ENCODE results near the gene TPBG. TPM values are rescaled to one million over a fixed set of nuclear protein-coding genes. Genes with fewer than 3 reads are reported as not detected.

Gene TPBG
- total and polyA plus RNA-seq, 11 donors, result 1.0 to 10.0 (median 2.6) TPM

DNA sequence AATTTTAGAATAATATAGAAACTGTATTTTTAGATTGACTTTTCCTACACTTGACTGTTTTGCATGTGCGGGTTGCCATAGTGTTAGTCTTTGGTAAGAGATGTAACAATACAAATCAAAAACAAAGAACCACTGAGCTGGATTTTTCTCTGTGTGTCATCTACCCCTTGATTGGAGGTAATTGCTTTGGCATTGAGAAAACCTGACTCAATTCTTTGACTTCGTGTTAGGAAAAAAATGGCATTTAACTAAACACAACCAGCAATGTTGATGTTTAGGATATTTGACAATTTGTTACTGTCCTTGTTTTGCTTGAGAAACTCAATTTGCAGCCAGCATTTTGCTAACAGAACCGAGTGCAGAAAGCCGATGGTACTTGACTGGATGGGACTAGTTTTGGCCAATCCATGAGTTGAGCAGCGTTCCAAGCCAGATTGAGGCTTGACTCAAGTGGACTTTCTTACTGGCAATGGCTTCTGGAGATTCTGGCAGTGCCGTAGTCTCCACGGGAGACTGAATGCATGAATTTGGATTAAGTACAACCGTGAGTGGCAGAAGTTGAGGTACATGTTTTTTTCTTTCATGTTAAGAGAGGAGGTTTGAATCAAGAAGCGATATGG, 17.1 kb downstream of the TPBG start:
- Histone ChIP-seq H3K4me1 (no peaks in the 10 kb centered on the region), H3K27me3 (no peaks in the 10 kb centered on the region), H3K4me3 (no peak overlapping the region), H3K9me3 (no peaks in the 10 kb centered on the region), H3K36me3 (no peaks in the 10 kb centered on the region), H3K27ac (no peak overlapping the region)
- intact Hi-C loops (cut with DNase I), result no loop called here
- TF ChIP-seq, protein P1, sequence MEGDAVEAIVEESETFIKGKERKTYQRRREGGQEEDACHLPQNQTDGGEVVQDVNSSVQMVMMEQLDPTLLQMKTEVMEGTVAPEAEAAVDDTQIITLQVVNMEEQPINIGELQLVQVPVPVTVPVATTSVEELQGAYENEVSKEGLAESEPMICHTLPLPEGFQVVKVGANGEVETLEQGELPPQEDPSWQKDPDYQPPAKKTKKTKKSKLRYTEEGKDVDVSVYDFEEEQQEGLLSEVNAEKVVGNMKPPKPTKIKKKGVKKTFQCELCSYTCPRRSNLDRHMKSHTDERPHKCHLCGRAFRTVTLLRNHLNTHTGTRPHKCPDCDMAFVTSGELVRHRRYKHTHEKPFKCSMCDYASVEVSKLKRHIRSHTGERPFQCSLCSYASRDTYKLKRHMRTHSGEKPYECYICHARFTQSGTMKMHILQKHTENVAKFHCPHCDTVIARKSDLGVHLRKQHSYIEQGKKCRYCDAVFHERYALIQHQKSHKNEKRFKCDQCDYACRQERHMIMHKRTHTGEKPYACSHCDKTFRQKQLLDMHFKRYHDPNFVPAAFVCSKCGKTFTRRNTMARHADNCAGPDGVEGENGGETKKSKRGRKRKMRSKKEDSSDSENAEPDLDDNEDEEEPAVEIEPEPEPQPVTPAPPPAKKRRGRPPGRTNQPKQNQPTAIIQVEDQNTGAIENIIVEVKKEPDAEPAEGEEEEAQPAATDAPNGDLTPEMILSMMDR (IDR thresholded peaks at IDR 0.05), result no peak
- no peak for TF ChIP-seq POLR2A (IDR thresholded peaks at IDR 0.05)
- no peak for DNase-seq
- 88 to 94% (median 90%) methylated on average over 9 of the region's 9 CpGs for WGBS, 4 donors
- no peak for ATAC-seq

DNA sequence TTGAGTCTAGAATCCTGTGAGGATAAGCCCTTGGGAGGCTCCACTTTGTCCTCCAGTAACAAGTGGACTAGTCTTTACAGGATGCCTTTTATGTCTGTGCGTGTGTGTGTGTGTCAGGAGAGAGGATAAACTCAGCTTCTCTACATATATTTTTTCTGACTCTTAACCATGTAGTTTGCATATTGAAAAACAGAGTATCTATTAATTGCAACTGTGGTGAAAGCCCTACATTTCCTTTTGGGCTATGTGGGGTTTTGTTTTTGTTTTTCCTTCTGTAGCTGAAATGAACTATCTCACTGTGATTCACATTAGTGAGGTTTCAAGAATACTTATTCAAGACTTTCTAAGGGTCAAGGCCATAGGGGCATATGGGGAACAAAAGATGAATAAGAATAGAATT, 17.7 kb downstream of the TPBG start:
- no peak overlapping the region for H3K4me3 ChIP-seq
- intact Hi-C loops (cut with DNase I), result no loop called here
- no peaks in the 10 kb centered on the region for H3K36me3 ChIP-seq
- H3K27ac ChIP-seq, result no peak overlapping the region
- ATAC-seq, result no peak
- no peak for DNase-seq
- no peaks in the 10 kb centered on the region for H3K9me3 ChIP-seq
- TF ChIP-seq, protein P1 (IDR thresholded peaks at IDR 0.05), result no peak
- no peak for TF ChIP-seq POLR2A (IDR thresholded peaks at IDR 0.05)
- 78 to 96% (median 90%) methylated on average over 1 of the region's 1 CpG for WGBS, 4 donors
- no peaks in the 10 kb centered on the region for H3K27me3 ChIP-seq
- no peaks in the 10 kb centered on the region for H3K4me1 ChIP-seq

GRCh38 chr6:82385102-82385501, 21.5 kb downstream of the TPBG start:
- intact Hi-C loops (cut with DNase I), result no loop called here
- WGBS, 4 donors, result 31 to 37% (median 34%) methylated on average over 3 of the region's 3 CpGs
- no peak for ATAC-seq

GRCh38 chr6:82385546-82385945, 21.9 kb downstream of the TPBG start:
- no peak for DNase-seq
- H3K9me3 ChIP-seq, result no peaks in the 10 kb centered on the region
- no peak for TF ChIP-seq POLR2A (IDR thresholded peaks at IDR 0.05)
- TF ChIP-seq, protein P1 (IDR thresholded peaks at IDR 0.05), result no peak
- no peak overlapping the region for H3K27ac ChIP-seq
- no peaks in the 10 kb centered on the region for H3K27me3 ChIP-seq
- no peak for ATAC-seq
- intact Hi-C loops (cut with DNase I), result no loop called here
- H3K4me1 ChIP-seq, result no peaks in the 10 kb centered on the region
- H3K4me3 ChIP-seq, result no peak overlapping the region
- 38 to 45% (median 40%) methylated on average over 2 of the region's 2 CpGs for WGBS, 4 donors
- H3K36me3 ChIP-seq, result no peaks in the 10 kb centered on the region

More at GRCh38 chr6:82385102-82385501, 21.5 kb downstream of the TPBG start:
- Histone ChIP-seq H3K4me1 (no peaks in the 10 kb centered on the region), H3K4me3 (no peak overlapping the region), H3K36me3 (no peaks in the 10 kb centered on the region), H3K27ac (no peak overlapping the region), H3K9me3 (no peaks in the 10 kb centered on the region), H3K27me3 (no peaks in the 10 kb centered on the region)
- TF ChIP-seq, protein P1 (IDR thresholded peaks at IDR 0.05), result no peak
- no peak for TF ChIP-seq POLR2A (IDR thresholded peaks at IDR 0.05)
- no peak for DNase-seq
